Endothelial cell of umbilical vein (primary cell): ENCODE data around the gene FGD6. TPM values are rescaled to one million over a fixed set of nuclear protein-coding genes. Genes with fewer than 3 reads are reported as not detected.

Experiments
- BruUV-seq: library from RNA; stranded (reverse); fragments of 400-500 nt; replicated peaks from 2 replicates; lab custom pipeline; 2021; lab: Mats Ljungman, UMichigan
- CTCF ChIA-PET: fragments of 300-600, 350-600 bp; sonication (Branson Sonifier 250); formaldehyde crosslinking; loops from one replicate; lab custom pipeline; 2021; ENCODE audit warnings: antibody characterized with exemption, inconsistent platforms; lab: Charles Lee
- POLR2A ChIA-PET: fragments of 300-600, 350-600 bp; sonication (Branson Sonifier 250); formaldehyde crosslinking; loops from one replicate; lab custom pipeline; 2021; ENCODE audit warnings: antibody characterized with exemption, inconsistent platforms; lab: Charles Lee
- DNase-seq: peaks from one replicate; pipeline ENCODE4 v3.0.0-alpha.2; 2011; ENCODE audit warnings: low read depth, low spot score
- FAIRE-seq: peaks from 2 replicates; lab custom pipeline; 2011; peaks lifted over from hg19 to GRCh38; lab: Jason Lieb, UNC
- H2AFZ ChIP-seq: 2 replicates; pipeline ENCODE4 v1.6.0; 2012; ENCODE audit warnings: low read depth, low read length, control low read depth, inconsistent platforms
- H3K27ac ChIP-seq: 2 replicates; pipeline ENCODE4 v1.5.1; 2011; ENCODE audit warnings: low read depth, mild to moderate bottlenecking, control low read depth, low read length, moderate library complexity; ENCODE audit not compliant: insufficient read depth
- H3K27me3 ChIP-seq, 2 experiments: 2 replicates each; pipeline versions ENCODE4 v1.6.0 to v1.6.1; 2011; ENCODE audit warnings: low read length in 2 of 2, mixed read lengths in 1 of 2; ENCODE audit not compliant: control insufficient read depth in 2 of 2, insufficient read depth in 2 of 2
- H3K36me3 ChIP-seq, 2 experiments: 2 replicates in 1 of 2; 3 replicates in 1 of 2; pipeline ENCODE4 v1.5.1; 2011; ENCODE audit warnings: low read length in 2 of 2, mild to moderate bottlenecking in 1 of 2, moderate library complexity in 1 of 2; ENCODE audit not compliant: control insufficient read depth in 2 of 2, insufficient read depth in 2 of 2; ENCODE audit errors: extremely low read depth in 1 of 2
- H3K4me1 ChIP-seq: 3 replicates; pipeline ENCODE4 v1.5.1; 2011; ENCODE audit warnings: mild to moderate bottlenecking, low read length; ENCODE audit not compliant: control insufficient read depth, insufficient read depth; ENCODE audit errors: extremely low read depth
- H3K4me2 ChIP-seq: 2 replicates; pipeline ENCODE4 v1.6.1; 2011; ENCODE audit warnings: low read length, control low read depth, mixed read lengths; ENCODE audit not compliant: insufficient read depth
- H3K4me3 ChIP-seq, 3 experiments: fragments of 200-600 bp in 1 of 3; sonication (generic), shearing (Covaris generic) in 1 of 3; replicated peaks in 1 of 3; 2 replicates each; pipeline ENCODE4 v1.5.1; 2011 to 2016; ENCODE audit warnings: control low read depth in 3 of 3, low read length in 3 of 3, mild to moderate bottlenecking in 2 of 3, inconsistent platforms in 1 of 3, low read depth in 1 of 3, moderate library complexity in 1 of 3; ENCODE audit not compliant: insufficient read depth in 1 of 3
- H3K79me2 ChIP-seq: 2 replicates; pipeline ENCODE4 v1.6.0; 2012; ENCODE audit warnings: low read length, inconsistent platforms; ENCODE audit not compliant: control insufficient read depth, insufficient read depth
- H3K9ac ChIP-seq: replicated peaks from 2 replicates; pipeline ENCODE3; 2011; ENCODE audit warnings: low read length, control low read depth; ENCODE audit not compliant: insufficient read depth; ENCODE audit errors: extremely low read depth
- H3K9me1 ChIP-seq: replicated peaks from 3 replicates; pipeline ENCODE4 v1.6.0; 2011; ENCODE audit warnings: mild to moderate bottlenecking, low read length; ENCODE audit not compliant: control insufficient read depth, insufficient read depth; ENCODE audit errors: extremely low read depth
- H3K9me3 ChIP-seq: replicated peaks from 2 replicates; pipeline ENCODE4 v1.5.1; 2012; ENCODE audit warnings: low read length, inconsistent platforms; ENCODE audit not compliant: control insufficient read depth, insufficient read depth
- H4K20me1 ChIP-seq: replicated peaks from 2 replicates; pipeline ENCODE3; 2011; ENCODE audit warnings: mild to moderate bottlenecking, low read length; ENCODE audit not compliant: control insufficient read depth, insufficient read depth; ENCODE audit errors: extremely low read depth
- CTCF ChIP-seq, 2 donors: IDR thresholded peaks; 1 replicate in 1 of 2; 2 replicates in 1 of 2; pipeline ENCODE4 v1.5.1; 2011; ENCODE audit warnings: low read length in 2 of 2, mild to moderate bottlenecking in 2 of 2, moderate library complexity in 2 of 2, control low read depth in 1 of 2, inconsistent platforms in 1 of 2, low read depth in 1 of 2; ENCODE audit not compliant: insufficient read depth in 1 of 2; ENCODE audit errors: extremely low read depth in 1 of 2
- EZH2 ChIP-seq: IDR thresholded peaks from 2 replicates; pipeline ENCODE4 v1.6.1; 2012; ENCODE audit warnings: borderline replicate concordance, low read depth, mild to moderate bottlenecking, moderate library complexity, low read length, inconsistent platforms; ENCODE audit not compliant: severe bottlenecking
- FOS ChIP-seq: IDR thresholded peaks from 2 replicates; pipeline ENCODE4 v1.6.1; 2011; ENCODE audit warnings: mild to moderate bottlenecking, low read length, moderate library complexity, borderline replicate concordance; ENCODE audit not compliant: insufficient read depth
- GATA2 ChIP-seq: IDR thresholded peaks from 2 replicates; pipeline ENCODE4 v1.7.0; 2011; ENCODE audit warnings: low read depth, mild to moderate bottlenecking, moderate library complexity, mixed read lengths, low read length; ENCODE audit not compliant: insufficient read length, insufficient read depth
- JUN ChIP-seq: IDR thresholded peaks from 2 replicates; pipeline ENCODE4 v1.6.1; 2011; ENCODE audit warnings: borderline replicate concordance, low read depth; ENCODE audit not compliant: insufficient read length, insufficient read depth
- MAX ChIP-seq: IDR thresholded peaks from 2 replicates; pipeline ENCODE4 v1.6.1; 2011; ENCODE audit not compliant: insufficient read depth, insufficient read length
- MYC ChIP-seq: IDR thresholded peaks from one replicate; pipeline ENCODE4 v1.6.1; 2011; ENCODE audit warnings: mild to moderate bottlenecking, low read depth, low read length
- POLR2A ChIP-seq: IDR thresholded peaks from 2 replicates; pipeline ENCODE4 v1.6.1; 2012; ENCODE audit warnings: low read depth, mild to moderate bottlenecking, control low read depth, low read length
- POLR2AphosphoS5 ChIP-seq: IDR thresholded peaks from 2 replicates; pipeline ENCODE4 v1.6.1; 2012; ENCODE audit warnings: low read depth, mild to moderate bottlenecking, control low read depth, low read length, moderate library complexity; ENCODE audit not compliant: insufficient read depth
- dilution Hi-C: fragments of 300-500 bp; cut with MboI; formaldehyde crosslinking; loops from one replicate; pipeline ENCODE4 v1.15.0; 2019; ENCODE audit warnings: low sequenced_read_pairs; ENCODE audit not compliant: extremely low pct_ligation_motif_present
- intact Hi-C: fragments of 100-400 bp; cut with micrococcal nuclease; formaldehyde crosslinking; loops from one replicate; pipeline ENCODE4 v1.10.0; 2022
- polyA plus RNA-seq, 4 experiments: library from polyadenylated mRNA; depleted of rRNA in 3 of 4; stranded (reverse) in 3 of 4; unstranded in 1 of 4; fragments of >200 nt; gene quantifications; 2 replicates each; pipeline versions ENCODE4 v1.2.1 to v1.2.3, GENCODE V29; 2011 to 2012; ENCODE audit warnings: missing spikeins in 1 of 4
- total RNA-seq: library from RNA; stranded (reverse); gene quantifications from 2 replicates; pipeline ENCODE4 v1.2.3, GENCODE V29; 2021

FGD6 gene
- total and polyA plus RNA-seq, 2 donors (not counting 3 experiments of a cell fraction or from before 2014, with no cell fraction given) = 5.9 to 14.0 TPM

- dilution Hi-C loops (no loop called here), intact Hi-C loops (no loop called here)
- FAIRE-seq (no peak), DNase-seq (no peak)
- ChIA-PET POLR2A (no interaction called here), CTCF (interaction anchor here (0.6 to 1.4 kb wide), 2 partner anchors 14 to 32 kb away, joined by 3 read pairs; no protein-coding TSS in a partner anchor)
- no TSS peak for BruUV-seq
- Histone ChIP-seq H4K20me1 (no peaks in the 10 kb centered on the region), H3K4me2 (no peak overlapping the region), H3K27me3 (no peaks in the 10 kb centered on the region), H3K9me3 (no peaks in the 10 kb centered on the region), H3K4me1 (peaks cover 17% of the 10 kb centered on the region), H3K79me2 (no peaks in the 10 kb centered on the region), H3K9me1 (no peaks in the 10 kb centered on the region), H3K4me3 (no peak overlapping the region), H3K36me3 (no peaks in the 10 kb centered on the region), H2AFZ (no peak overlapping the region), H3K27ac (no peak overlapping the region), H3K9ac (no peak overlapping the region)
- TF ChIP-seq MYC (no peak), JUN (no peak), POLR2A (no peak)
Measured at GRCh38 chr12:95178136-95178535, 39.1 kb downstream of the FGD6 start.

GRCh38 chr12:95177201-95177768 is 40.0 kb downstream of the FGD6 start:
- dilution Hi-C loops = no loop called here
- H2AFZ ChIP-seq = no peak overlapping the region
- peak; percentile 52 for DNase-seq
- H3K9me1 ChIP-seq = no peaks in the 10 kb centered on the region
- intact Hi-C loops = no loop called here
- no peaks in the 10 kb centered on the region for H3K79me2 ChIP-seq
- CTCF ChIA-PET = interaction anchor here (0.5 to 1.9 kb wide), 5 partner anchors 9 to 35 kb away, joined by 3 to 5 read pairs (median 3); no protein-coding TSS in a partner anchor
- H3K27ac ChIP-seq = peak overlapping the region; percentile 57
- H3K4me2 ChIP-seq = peak overlapping the region; percentile 62
- POLR2A ChIA-PET = no interaction called here
- H3K9ac ChIP-seq = no peak overlapping the region
- peak overlapping the region in 1 of 3 experiments; percentile 21 for H3K4me3 ChIP-seq
- BruUV-seq = no TSS peak
- H3K9me3 ChIP-seq = no peaks in the 10 kb centered on the region
- TF ChIP-seq FOS (no peak), POLR2A (no peak), EZH2 (no peak), GATA2 (no peak), POLR2AphosphoS5 (no peak), JUN (no peak), MAX (no peak), MYC (no peak), CTCF (IDR thresholded peaks at IDR 0.05; ENCODE audit: extremely low read depth in 1 of 2, insufficient read depth in 1 of 2, low read depth in 1 of 2, low read length in 2 of 2) (no peak)
- H4K20me1 ChIP-seq = no peaks in the 10 kb centered on the region
- no peaks in the 10 kb centered on the region for H3K36me3 ChIP-seq
- FAIRE-seq = no peak
- H3K27me3 ChIP-seq = no peaks in the 10 kb centered on the region
- H3K4me1 ChIP-seq = peaks cover 25% of the 10 kb centered on the region
